Trophoblast cell (in vitro differentiated cells and primary cell): Measurements from ENCODE around the gene MKKS.

Experiments used
- DNase-seq, 2 donors: peaks; one replicate each; pipeline ENCODE4 v3.0.0-alpha.2; 2016
- H2AFZ ChIP-seq: 2 replicates; pipeline ENCODE4 v1.6.1; 2013; ENCODE audit warnings: low read length, moderate library complexity, mild to moderate bottlenecking; ENCODE audit not compliant: insufficient read depth, poor library complexity
- H2AK5ac ChIP-seq: 2 replicates; pipeline ENCODE4 v1.6.1; 2013; ENCODE audit warnings: mild to moderate bottlenecking, low read length
- H2BK120ac ChIP-seq: 2 replicates; pipeline ENCODE4 v1.6.1; 2013; ENCODE audit warnings: low read length, mild to moderate bottlenecking, moderate library complexity; ENCODE audit not compliant: insufficient read depth, poor library complexity
- H2BK12ac ChIP-seq: 2 replicates; pipeline ENCODE4 v1.6.1; 2013; ENCODE audit warnings: mild to moderate bottlenecking, low read length, moderate library complexity
- H2BK5ac ChIP-seq: 2 replicates; pipeline ENCODE4 v1.6.1; 2013; ENCODE audit warnings: low read length, low read depth, moderate library complexity, mild to moderate bottlenecking; ENCODE audit not compliant: poor library complexity
- H3K14ac ChIP-seq: 2 replicates; pipeline ENCODE4 v1.6.1; 2013; ENCODE audit warnings: mild to moderate bottlenecking, low read length
- H3K18ac ChIP-seq: 2 replicates; pipeline ENCODE4 v1.6.1; 2013; ENCODE audit warnings: mild to moderate bottlenecking, low read length
- H3K23ac ChIP-seq: 2 replicates; pipeline ENCODE4 v1.6.1; 2013; ENCODE audit warnings: low read length
- H3K27ac ChIP-seq: 2 replicates; pipeline ENCODE4 v1.5.1; 2013; ENCODE audit warnings: low read depth, mild to moderate bottlenecking, inconsistent platforms, low read length, moderate library complexity
- H3K27me3 ChIP-seq: 2 replicates; pipeline ENCODE4 v1.6.1; 2013; ENCODE audit warnings: inconsistent platforms, mild to moderate bottlenecking, low read length, moderate library complexity; ENCODE audit not compliant: insufficient read depth
- H3K36me3 ChIP-seq, 2 experiments: 1 replicate in 1 of 2; 2 replicates in 1 of 2; pipeline ENCODE4 v1.6.1; 2013; ENCODE audit warnings: low read length in 2 of 2, mild to moderate bottlenecking in 2 of 2, moderate library complexity in 1 of 2; ENCODE audit not compliant: insufficient read depth in 2 of 2, control insufficient read depth in 1 of 2
- H3K4ac ChIP-seq: 2 replicates; pipeline ENCODE4 v1.6.1; 2013; ENCODE audit warnings: low read depth, mild to moderate bottlenecking, low read length, moderate library complexity
- H3K4me1 ChIP-seq, 2 experiments: 1 replicate in 1 of 2; 2 replicates in 1 of 2; pipeline ENCODE4 v1.6.1; 2013; ENCODE audit warnings: low read length in 2 of 2, mild to moderate bottlenecking in 2 of 2, moderate library complexity in 1 of 2; ENCODE audit not compliant: insufficient read depth in 2 of 2, control insufficient read depth in 1 of 2
- H3K4me2 ChIP-seq: 2 replicates; pipeline ENCODE4 v1.6.1; 2013; ENCODE audit warnings: inconsistent platforms, mild to moderate bottlenecking, low read length, moderate library complexity
- H3K4me3 ChIP-seq: 2 replicates; pipeline ENCODE4 v1.5.1; 2013; ENCODE audit warnings: mild to moderate bottlenecking, low read depth, low read length, inconsistent platforms
- H3K79me1 ChIP-seq: one replicate; pipeline ENCODE4 v1.6.1; 2013; ENCODE audit warnings: low read length
- H3K79me2 ChIP-seq: 2 replicates; pipeline ENCODE4 v1.6.1; 2013; ENCODE audit warnings: low read length, mild to moderate bottlenecking; ENCODE audit not compliant: control insufficient read depth, insufficient read depth, poor library complexity
- H3K9ac ChIP-seq: 2 replicates; pipeline ENCODE4 v1.6.1; 2013; ENCODE audit warnings: mild to moderate bottlenecking, low read length
- H3K9me3 ChIP-seq: 2 replicates; pipeline ENCODE4 v1.6.1; 2013; ENCODE audit warnings: low read depth, mild to moderate bottlenecking, control low read depth, inconsistent platforms, low read length; ENCODE audit not compliant: insufficient read depth
- H4K12ac ChIP-seq: 2 replicates; pipeline ENCODE4 v1.6.1; 2013; ENCODE audit warnings: low read depth, mild to moderate bottlenecking, low read length, moderate library complexity
- H4K8ac ChIP-seq: 2 replicates; pipeline ENCODE4 v1.6.1; 2013; ENCODE audit warnings: low read depth, mild to moderate bottlenecking, low read length, moderate library complexity
- H4K91ac ChIP-seq: one replicate; pipeline ENCODE4 v1.6.1; 2013; ENCODE audit warnings: low read depth, mild to moderate bottlenecking, low read length, moderate library complexity
- whole genome bisulfite sequencing: extraction: QIAGEN DNeasy Blood & Tissue Kit; methylation state at CpG from one replicate; pipeline ENCODE4 v1.1.7; 2013; ENCODE audit warnings: missing lambda C conversion rate; ENCODE audit not compliant: insufficient read length, insufficient coverage; ENCODE audit errors: extremely low coverage; 5-methylcytosine and 5-hydroxymethylcytosine counted together

Gene MKKS

DNA sequence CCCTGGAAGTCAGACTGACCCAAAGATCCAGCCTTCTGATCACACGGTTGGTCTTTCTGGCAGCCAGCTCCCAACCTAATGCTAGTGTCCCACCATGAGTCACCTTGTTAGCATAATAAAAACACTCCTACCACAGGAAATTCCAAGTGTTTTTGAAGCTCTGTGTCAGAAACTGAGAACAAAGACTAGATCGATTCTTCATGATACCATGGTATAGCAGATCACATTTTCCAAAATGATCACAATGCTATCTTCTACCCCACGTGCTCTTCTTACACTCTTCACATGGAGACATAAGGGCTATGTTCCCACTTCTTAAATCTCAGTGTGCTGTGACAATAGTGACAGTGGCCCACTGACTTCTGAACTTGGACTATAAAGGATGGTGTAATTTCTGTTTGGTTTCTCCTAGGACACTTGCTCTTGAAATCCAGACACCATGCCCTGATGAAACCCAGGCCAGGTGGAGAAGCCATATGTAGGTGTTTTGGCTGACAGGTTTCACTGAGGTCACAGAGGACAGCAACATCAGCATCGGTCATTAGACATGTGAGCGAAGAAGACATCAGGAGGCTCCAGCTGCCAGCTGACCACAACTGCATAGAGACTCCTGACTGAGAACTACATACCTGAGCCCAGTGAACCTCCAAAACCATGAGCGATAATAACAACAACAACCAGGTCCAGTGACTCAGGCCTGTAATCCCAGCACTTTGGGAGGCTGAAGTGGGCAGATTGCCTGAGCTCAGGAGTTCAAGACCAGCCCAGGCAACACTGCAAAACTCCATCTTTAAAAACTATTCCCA is 57.5 kb downstream of the MKKS start:
- no CpG with 5 or more reads among the region's 6 CpGs for WGBS
- no peak for DNase-seq
- no peak overlapping the region for H3K14ac ChIP-seq

GRCh38 chr20:10375191-10375590 is 58.8 kb downstream of the MKKS start:
- Histone ChIP-seq H3K18ac (no peak overlapping the region), H3K4ac (no peak overlapping the region), H4K12ac (no peak overlapping the region), H2BK120ac (no peak overlapping the region), H3K79me2 (no peaks in the 10 kb centered on the region), H2AFZ (no peak overlapping the region), H3K4me2 (no peak overlapping the region), H3K4me3 (no peak overlapping the region), H4K91ac (no peak overlapping the region), H3K4me1 (no peaks in the 10 kb centered on the region), H4K8ac (no peak overlapping the region), H2BK12ac (no peak overlapping the region), H2BK5ac (no peak overlapping the region), H2AK5ac (no peak overlapping the region), H3K36me3 (no peaks in the 10 kb centered on the region), H3K27ac (no peak overlapping the region), H3K9ac (no peak overlapping the region), H3K27me3 (no peaks in the 10 kb centered on the region), H3K9me3 (no peaks in the 10 kb centered on the region), H3K23ac (no peak overlapping the region), H3K14ac (no peak overlapping the region), H3K79me1 (no peaks in the 10 kb centered on the region)
- WGBS: no CpG with 5 or more reads among the region's 2 CpGs
- DNase-seq: no peak

More for the DNA sequence above, 57.5 kb downstream of the MKKS start:
- H3K23ac ChIP-seq: no peak overlapping the region
- H2BK5ac ChIP-seq: no peak overlapping the region
- no peak overlapping the region for H2BK12ac ChIP-seq
- no peaks in the 10 kb centered on the region for H3K79me2 ChIP-seq
- no peak overlapping the region for H4K91ac ChIP-seq
- H3K9ac ChIP-seq: no peak overlapping the region
- no peaks in the 10 kb centered on the region for H3K36me3 ChIP-seq
- no peaks in the 10 kb centered on the region for H3K27me3 ChIP-seq
- H2AK5ac ChIP-seq: no peak overlapping the region
- no peak overlapping the region for H3K4ac ChIP-seq
- no peaks in the 10 kb centered on the region for H3K79me1 ChIP-seq
- no peak overlapping the region for H4K8ac ChIP-seq
- H2AFZ ChIP-seq: no peak overlapping the region
- H3K4me1 ChIP-seq: no peaks in the 10 kb centered on the region
- no peaks in the 10 kb centered on the region for H3K9me3 ChIP-seq
- H2BK120ac ChIP-seq: no peak overlapping the region
- H3K4me2 ChIP-seq: no peak overlapping the region
- H3K4me3 ChIP-seq: no peak overlapping the region
- no peak overlapping the region for H4K12ac ChIP-seq
- H3K18ac ChIP-seq: no peak overlapping the region
- no peak overlapping the region for H3K27ac ChIP-seq

DNA sequence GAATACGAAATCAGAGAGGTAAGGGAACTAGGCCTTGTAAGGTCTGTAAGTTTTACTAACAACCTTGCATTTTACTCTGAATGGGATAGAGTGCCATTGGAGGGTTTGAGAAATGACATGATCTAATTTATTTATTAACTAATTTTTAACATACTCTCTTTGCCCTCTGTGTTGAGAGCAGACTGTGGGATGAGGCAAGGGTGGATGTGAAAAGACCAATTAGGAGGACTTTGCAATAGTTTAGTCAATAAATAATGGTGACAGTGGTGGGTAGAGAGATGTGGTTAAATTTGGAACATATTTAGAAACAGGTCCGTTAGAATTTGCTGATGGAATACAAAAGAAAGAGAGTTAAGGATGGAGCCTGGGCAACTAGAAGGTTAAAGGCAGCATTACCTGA is 60.0 kb downstream of the MKKS start:
- Histone ChIP-seq H2BK12ac (no peak overlapping the region), H3K18ac (no peak overlapping the region), H4K8ac (no peak overlapping the region), H3K4ac (no peak overlapping the region), H3K23ac (no peak overlapping the region), H2BK5ac (no peak overlapping the region), H3K36me3 (no peaks in the 10 kb centered on the region), H3K79me1 (no peaks in the 10 kb centered on the region), H2BK120ac (no peak overlapping the region), H3K4me3 (no peak overlapping the region), H3K27ac (no peak overlapping the region), H2AFZ (no peak overlapping the region), H4K12ac (no peak overlapping the region), H3K9ac (no peak overlapping the region), H3K4me1 (no peaks in the 10 kb centered on the region), H3K9me3 (no peaks in the 10 kb centered on the region), H3K27me3 (no peaks in the 10 kb centered on the region), H3K79me2 (no peaks in the 10 kb centered on the region), H3K14ac (no peak overlapping the region), H2AK5ac (no peak overlapping the region), H3K4me2 (no peak overlapping the region), H4K91ac (no peak overlapping the region)
- 100% methylated on average over 1 of the region's 2 CpGs for WGBS
- DNase-seq: no peak

DNA sequence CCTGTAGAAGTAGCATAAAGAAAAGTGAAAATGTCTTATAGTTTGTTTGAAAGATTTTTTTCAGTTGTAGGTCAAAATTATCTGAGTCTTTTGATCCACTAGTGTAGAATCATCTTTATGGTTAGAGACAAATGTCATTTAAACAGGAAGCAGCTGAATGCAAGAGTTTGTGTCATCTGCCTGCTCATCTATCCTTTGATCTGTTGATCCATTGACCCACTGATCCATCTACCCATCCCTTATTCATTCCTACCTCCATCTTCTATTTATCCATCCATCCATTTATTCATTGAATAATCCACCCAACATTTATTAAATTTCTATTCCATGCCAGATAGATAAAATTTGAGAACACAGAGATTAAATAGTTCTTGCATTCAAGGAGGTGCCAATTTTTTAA is 62.6 kb downstream of the MKKS start:
- no peak overlapping the region for H3K14ac ChIP-seq
- H4K91ac ChIP-seq: no peak overlapping the region
- H2BK5ac ChIP-seq: no peak overlapping the region
- no peak overlapping the region for H4K12ac ChIP-seq
- no peaks in the 10 kb centered on the region for H3K9me3 ChIP-seq
- no peaks in the 10 kb centered on the region for H3K79me2 ChIP-seq
- no peak overlapping the region for H2AFZ ChIP-seq
- no peak overlapping the region for H3K18ac ChIP-seq
- H3K36me3 ChIP-seq: no peaks in the 10 kb centered on the region
- no peak for DNase-seq
- no peak overlapping the region for H3K9ac ChIP-seq
- no peaks in the 10 kb centered on the region for H3K79me1 ChIP-seq
- no peak overlapping the region for H4K8ac ChIP-seq
- no peak overlapping the region for H3K4ac ChIP-seq
- H3K27ac ChIP-seq: no peak overlapping the region
- H3K23ac ChIP-seq: no peak overlapping the region
- no peaks in the 10 kb centered on the region for H3K4me1 ChIP-seq
- H2BK12ac ChIP-seq: no peak overlapping the region
- no peak overlapping the region for H3K4me3 ChIP-seq
- H2AK5ac ChIP-seq: no peak overlapping the region
- H3K27me3 ChIP-seq: no peaks in the 10 kb centered on the region
- H3K4me2 ChIP-seq: no peak overlapping the region
- no peak overlapping the region for H2BK120ac ChIP-seq
